Neural cell (in vitro differentiated cells): ENCODE data around the gene UCK2. TPM values are rescaled to one million over a fixed set of nuclear protein-coding genes. Genes with fewer than 3 reads are reported as not detected.

Experiments used
- H2AFZ ChIP-seq: fragments of 200-600, 300-800 bp; sonication (generic), shearing (Covaris generic); 2 replicates; pipeline ENCODE4 v1.6.0; 2014; ENCODE audit warnings: low read depth, mild to moderate bottlenecking, antibody characterized with exemption, low read length, moderate library complexity
- H3F3A ChIP-seq: fragments of 200-600 bp; shearing (Covaris generic); 2 replicates; pipeline ENCODE4 v1.6.1; 2016; ENCODE audit warnings: mild to moderate bottlenecking, moderate library complexity, mixed read lengths, antibody characterized with exemption, low read length; ENCODE audit not compliant: insufficient read depth, poor library complexity, severe bottlenecking
- H3K27ac ChIP-seq: fragments of 200-600, 300-800 bp; sonication (generic), shearing (Covaris generic); 2 replicates; pipeline ENCODE4 v1.5.1; 2014; ENCODE audit warnings: mild to moderate bottlenecking, low read length, moderate library complexity
- H3K27me3 ChIP-seq: fragments of 300-800, 200-600 bp; sonication (generic), shearing (Covaris generic); 2 replicates; pipeline ENCODE4 v1.6.0; 2014; ENCODE audit warnings: mild to moderate bottlenecking, low read depth, low read length, moderate library complexity; ENCODE audit not compliant: insufficient read depth
- H3K36me3 ChIP-seq: fragments of 300-800, 200-600 bp; sonication (generic), shearing (Covaris generic); 2 replicates; pipeline ENCODE4 v1.5.1; 2014; ENCODE audit warnings: mild to moderate bottlenecking, antibody characterized with exemption, low read length, moderate library complexity; ENCODE audit not compliant: insufficient read depth
- H3K4me2 ChIP-seq: fragments of 300-800, 200-600 bp; sonication (generic), shearing (Covaris generic); 2 replicates; pipeline ENCODE4 v1.6.0; 2014; ENCODE audit warnings: mild to moderate bottlenecking, low read length
- H3K4me3 ChIP-seq: fragments of 300-800, 200-600 bp; sonication (generic), shearing (Covaris generic); 2 replicates; pipeline ENCODE4 v1.5.1; 2014; ENCODE audit warnings: mild to moderate bottlenecking, low read length, moderate library complexity
- H3K79me2 ChIP-seq: fragments of 200-600 bp; shearing (Covaris generic); replicated peaks from 2 replicates; pipeline ENCODE4 v1.6.0; 2014; ENCODE audit warnings: mild to moderate bottlenecking, low read length, moderate library complexity; ENCODE audit not compliant: insufficient read depth
- H3K9ac ChIP-seq: fragments of 300-800, 200-600 bp; sonication (generic), shearing (Covaris generic); 2 replicates; pipeline ENCODE4 v1.6.1; 2016; ENCODE audit warnings: mild to moderate bottlenecking, low read length, mixed read lengths
- H3K9me2 ChIP-seq: fragments of 200-600 bp; shearing (Covaris generic); 2 replicates; pipeline ENCODE4 v1.6.1; 2016; ENCODE audit warnings: mild to moderate bottlenecking, low read length, mixed read lengths; ENCODE audit not compliant: insufficient read depth
- H3K9me3 ChIP-seq: fragments of 200-600, 300-800 bp; sonication (generic), shearing (Covaris generic); 2 replicates; pipeline ENCODE4 v1.6.1; 2016; ENCODE audit warnings: mild to moderate bottlenecking, mixed run types, low read length, moderate library complexity, mixed read lengths
- H4K20me1 ChIP-seq: fragments of 200-600 bp; shearing (Covaris generic); 2 replicates; pipeline ENCODE4 v1.6.1; 2016; ENCODE audit warnings: mild to moderate bottlenecking, mixed run types; ENCODE audit not compliant: insufficient read depth
- EP300 ChIP-seq: fragments of 450-650 bp; conservative IDR thresholded peaks from 2 replicates; pipeline ENCODE4 v1.6.1; 2014; ENCODE audit warnings: antibody characterized with exemption, mild to moderate bottlenecking, moderate library complexity; ENCODE audit not compliant: poor library complexity, severe bottlenecking
- EZH2 ChIP-seq: fragments of 200-600, 300-800 bp; shearing (Covaris generic), sonication (generic); IDR thresholded peaks from 2 replicates; pipeline ENCODE4 v1.6.1; 2014; ENCODE audit warnings: antibody characterized with exemption, low read length, borderline replicate concordance, mild to moderate bottlenecking; ENCODE audit not compliant: insufficient read depth, poor library complexity, severe bottlenecking
- MXI1 ChIP-seq: fragments of 450-650 bp; conservative IDR thresholded peaks from 2 replicates; pipeline ENCODE4 v1.6.1; 2014; ENCODE audit warnings: antibody characterized with exemption, mild to moderate bottlenecking; ENCODE audit not compliant: poor library complexity, severe bottlenecking
- POLR2AphosphoS5 ChIP-seq: IDR thresholded peaks from 2 replicates; pipeline ENCODE4 v1.6.1; 2012
- RAD21 ChIP-seq: fragments of 450-650 bp; conservative IDR thresholded peaks from 2 replicates; pipeline ENCODE4 v1.6.1; 2014; ENCODE audit warnings: antibody characterized with exemption, mild to moderate bottlenecking, moderate library complexity
- SMC3 ChIP-seq: fragments of 450-650 bp; conservative IDR thresholded peaks from 2 replicates; pipeline ENCODE4 v1.6.1; 2014; ENCODE audit warnings: antibody characterized with exemption, mild to moderate bottlenecking, moderate library complexity; ENCODE audit not compliant: poor library complexity
- TAF1 ChIP-seq: IDR thresholded peaks from 2 replicates; pipeline ENCODE4 v1.6.1; 2012; ENCODE audit warnings: low read depth
- polyA plus RNA-seq: library from polyadenylated mRNA; depleted of rRNA; stranded (reverse); fragments of >200 nt; gene quantifications from 2 replicates; pipeline ENCODE4 v1.2.3, GENCODE V29; 2014
- TF ChIP-seq, protein P1 (sequence below): fragments of 450-650 bp; IDR thresholded peaks from 2 replicates; pipeline ENCODE4 v1.5.1; 2014; ENCODE audit warnings: antibody characterized with exemption, mild to moderate bottlenecking, moderate library complexity; ENCODE audit not compliant: poor library complexity, severe bottlenecking
- TF ChIP-seq, protein P2 (sequence below): IDR thresholded peaks from 2 replicates; pipeline ENCODE4 v1.6.1; 2012; ENCODE audit warnings: borderline replicate concordance

Gene UCK2
- polyA plus RNA-seq, 1 donor from 2014 or later: 36.0 TPM

DNA sequence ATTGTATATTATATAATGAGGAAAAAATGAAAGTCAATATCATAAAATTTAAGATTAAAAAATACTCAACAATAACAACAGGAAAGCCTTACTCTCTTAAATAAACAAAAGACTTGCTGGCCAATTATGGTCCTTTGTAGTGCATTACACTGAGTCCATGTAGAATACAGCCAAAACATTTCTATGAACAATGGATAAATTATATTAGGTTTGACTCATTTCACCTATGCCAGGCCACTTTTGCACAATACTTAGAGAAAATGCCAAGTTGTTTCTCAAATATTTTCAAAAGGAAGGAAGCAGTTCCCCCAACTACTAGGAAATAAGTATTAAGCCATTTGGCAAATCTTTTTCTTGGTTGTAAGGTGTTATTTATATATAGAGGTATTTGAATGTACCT is 19.8 kb upstream of the UCK2 start:
- Histone ChIP-seq H3K9me3 (no peaks in the 10 kb centered on the region), H3F3A (no peaks in the 10 kb centered on the region), H3K79me2 (no peaks in the 10 kb centered on the region), H4K20me1 (no peaks in the 10 kb centered on the region), H3K4me2 (no peak overlapping the region), H3K36me3 (no peaks in the 10 kb centered on the region), H3K27me3 (no peaks in the 10 kb centered on the region), H3K4me3 (no peak overlapping the region), H3K9ac (no peak overlapping the region), H2AFZ (no peak overlapping the region), H3K27ac (no peak overlapping the region), H3K9me2 (no peaks in the 10 kb centered on the region)
- TF ChIP-seq TAF1: no peak
- TF ChIP-seq SMC3: no peak
- TF ChIP-seq EZH2: no peak
- no peak for TF ChIP-seq POLR2AphosphoS5
- no peak for TF ChIP-seq EP300
- TF ChIP-seq, protein P1, sequence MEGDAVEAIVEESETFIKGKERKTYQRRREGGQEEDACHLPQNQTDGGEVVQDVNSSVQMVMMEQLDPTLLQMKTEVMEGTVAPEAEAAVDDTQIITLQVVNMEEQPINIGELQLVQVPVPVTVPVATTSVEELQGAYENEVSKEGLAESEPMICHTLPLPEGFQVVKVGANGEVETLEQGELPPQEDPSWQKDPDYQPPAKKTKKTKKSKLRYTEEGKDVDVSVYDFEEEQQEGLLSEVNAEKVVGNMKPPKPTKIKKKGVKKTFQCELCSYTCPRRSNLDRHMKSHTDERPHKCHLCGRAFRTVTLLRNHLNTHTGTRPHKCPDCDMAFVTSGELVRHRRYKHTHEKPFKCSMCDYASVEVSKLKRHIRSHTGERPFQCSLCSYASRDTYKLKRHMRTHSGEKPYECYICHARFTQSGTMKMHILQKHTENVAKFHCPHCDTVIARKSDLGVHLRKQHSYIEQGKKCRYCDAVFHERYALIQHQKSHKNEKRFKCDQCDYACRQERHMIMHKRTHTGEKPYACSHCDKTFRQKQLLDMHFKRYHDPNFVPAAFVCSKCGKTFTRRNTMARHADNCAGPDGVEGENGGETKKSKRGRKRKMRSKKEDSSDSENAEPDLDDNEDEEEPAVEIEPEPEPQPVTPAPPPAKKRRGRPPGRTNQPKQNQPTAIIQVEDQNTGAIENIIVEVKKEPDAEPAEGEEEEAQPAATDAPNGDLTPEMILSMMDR: no peak
- TF ChIP-seq, protein P2, sequence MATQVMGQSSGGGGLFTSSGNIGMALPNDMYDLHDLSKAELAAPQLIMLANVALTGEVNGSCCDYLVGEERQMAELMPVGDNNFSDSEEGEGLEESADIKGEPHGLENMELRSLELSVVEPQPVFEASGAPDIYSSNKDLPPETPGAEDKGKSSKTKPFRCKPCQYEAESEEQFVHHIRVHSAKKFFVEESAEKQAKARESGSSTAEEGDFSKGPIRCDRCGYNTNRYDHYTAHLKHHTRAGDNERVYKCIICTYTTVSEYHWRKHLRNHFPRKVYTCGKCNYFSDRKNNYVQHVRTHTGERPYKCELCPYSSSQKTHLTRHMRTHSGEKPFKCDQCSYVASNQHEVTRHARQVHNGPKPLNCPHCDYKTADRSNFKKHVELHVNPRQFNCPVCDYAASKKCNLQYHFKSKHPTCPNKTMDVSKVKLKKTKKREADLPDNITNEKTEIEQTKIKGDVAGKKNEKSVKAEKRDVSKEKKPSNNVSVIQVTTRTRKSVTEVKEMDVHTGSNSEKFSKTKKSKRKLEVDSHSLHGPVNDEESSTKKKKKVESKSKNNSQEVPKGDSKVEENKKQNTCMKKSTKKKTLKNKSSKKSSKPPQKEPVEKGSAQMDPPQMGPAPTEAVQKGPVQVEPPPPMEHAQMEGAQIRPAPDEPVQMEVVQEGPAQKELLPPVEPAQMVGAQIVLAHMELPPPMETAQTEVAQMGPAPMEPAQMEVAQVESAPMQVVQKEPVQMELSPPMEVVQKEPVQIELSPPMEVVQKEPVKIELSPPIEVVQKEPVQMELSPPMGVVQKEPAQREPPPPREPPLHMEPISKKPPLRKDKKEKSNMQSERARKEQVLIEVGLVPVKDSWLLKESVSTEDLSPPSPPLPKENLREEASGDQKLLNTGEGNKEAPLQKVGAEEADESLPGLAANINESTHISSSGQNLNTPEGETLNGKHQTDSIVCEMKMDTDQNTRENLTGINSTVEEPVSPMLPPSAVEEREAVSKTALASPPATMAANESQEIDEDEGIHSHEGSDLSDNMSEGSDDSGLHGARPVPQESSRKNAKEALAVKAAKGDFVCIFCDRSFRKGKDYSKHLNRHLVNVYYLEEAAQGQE: no peak
- TF ChIP-seq MXI1: no peak
- no peak for TF ChIP-seq RAD21

DNA sequence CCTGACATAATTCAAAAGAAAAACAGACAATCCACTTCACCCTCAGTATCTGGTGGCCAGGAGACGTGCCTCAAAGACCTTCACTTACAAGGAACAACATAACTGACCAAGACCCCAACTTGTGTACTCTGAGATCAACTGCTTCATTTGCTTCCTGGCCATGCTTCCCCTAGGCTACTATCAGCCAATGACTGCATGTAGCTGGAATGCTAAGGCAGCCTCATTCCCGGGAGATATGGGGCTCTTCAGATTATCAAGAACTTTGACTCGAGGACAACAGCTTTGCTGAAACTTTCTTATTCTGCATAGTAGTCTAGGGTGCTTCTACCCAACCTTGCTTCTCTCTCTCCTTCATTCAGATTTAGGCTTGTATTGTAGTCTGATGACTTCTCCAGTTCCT is 11.7 kb upstream of the UCK2 start:
- Histone ChIP-seq H3K9me3 (no peaks in the 10 kb centered on the region), H3K27me3 (no peaks in the 10 kb centered on the region), H3K4me2 (no peak overlapping the region), H3K79me2 (no peaks in the 10 kb centered on the region), H4K20me1 (no peaks in the 10 kb centered on the region), H3F3A (no peaks in the 10 kb centered on the region), H3K9ac (no peak overlapping the region), H3K9me2 (no peaks in the 10 kb centered on the region), H2AFZ (no peak overlapping the region), H3K36me3 (no peaks in the 10 kb centered on the region), H3K27ac (no peak overlapping the region), H3K4me3 (no peak overlapping the region)
- TF ChIP-seq, protein P1: no peak
- no peak for TF ChIP-seq POLR2AphosphoS5
- TF ChIP-seq MXI1: no peak
- TF ChIP-seq EZH2: no peak
- TF ChIP-seq RAD21: no peak
- TF ChIP-seq TAF1: no peak
- TF ChIP-seq, protein P2: no peak
- no peak for TF ChIP-seq EP300
- no peak for TF ChIP-seq SMC3
